Skeletal muscle satellite cell (primary cell): ENCODE measurements around the gene MAP3K5.
A peak's percentile ranks its signal among the peaks of the same experiment; 100 is the strongest.

ENCODE experiments used
- H3K27me3 ChIP-seq: 2 replicates; pipeline ENCODE4 v1.7.0; 2013; ENCODE audit warnings: low read length; ENCODE audit not compliant: control insufficient read depth, insufficient read depth
- H3K36me3 ChIP-seq: 2 replicates; pipeline ENCODE4 v1.7.0; 2013; ENCODE audit warnings: mild to moderate bottlenecking, control low read depth, low read length; ENCODE audit not compliant: insufficient read depth
- H3K4me1 ChIP-seq: 2 replicates; pipeline ENCODE4 v1.7.0; 2013; ENCODE audit warnings: low read length; ENCODE audit not compliant: control insufficient read depth, insufficient read depth
- H3K4me2 ChIP-seq: 2 replicates; pipeline ENCODE4 v1.7.0; 2013; ENCODE audit warnings: mild to moderate bottlenecking, low read length
- H3K4me3 ChIP-seq: 2 replicates; pipeline ENCODE4 v1.7.0; 2013; ENCODE audit warnings: low read length
- H3K9ac ChIP-seq: 2 replicates; pipeline ENCODE4 v1.7.0; 2013; ENCODE audit warnings: mild to moderate bottlenecking, low read depth, low read length, moderate library complexity
- H3K9me3 ChIP-seq: replicated peaks from 2 replicates; pipeline ENCODE4 v1.7.0; 2013; ENCODE audit warnings: mild to moderate bottlenecking, control low read depth, low read length

Gene MAP3K5

GRCh38 chr6:136728033-136728939 lies 64.0 kb downstream of the MAP3K5 start:
- Histone ChIP-seq H3K9ac (no peak overlapping the region), H3K4me1 (peaks cover 16% of the 10 kb centered on the region), H3K4me2 (no peak overlapping the region), H3K36me3 (no peaks in the 10 kb centered on the region), H3K27me3 (no peaks in the 10 kb centered on the region), H3K4me3 (no peak overlapping the region), H3K9me3 (no peaks in the 10 kb centered on the region)

- Histone ChIP-seq H3K9me3 (no peaks in the 10 kb centered on the region), H3K4me1 (peaks cover 16% of the 10 kb centered on the region), H3K9ac (no peak overlapping the region), H3K4me3 (no peak overlapping the region), H3K36me3 (no peaks in the 10 kb centered on the region), H3K4me2 (no peak overlapping the region), H3K27me3 (no peaks in the 10 kb centered on the region)
These were observed 65.3 kb downstream of the MAP3K5 start for GRCh38 chr6:136726837-136727557.

- Histone ChIP-seq H3K4me2 (no peak overlapping the region), H3K9ac (no peak overlapping the region), H3K4me1 (peaks cover 16% of the 10 kb centered on the region), H3K27me3 (no peaks in the 10 kb centered on the region), H3K4me3 (no peak overlapping the region), H3K9me3 (no peaks in the 10 kb centered on the region), H3K36me3 (peaks cover 3% of the 10 kb centered on the region)
These were observed 67.2 kb downstream of the MAP3K5 start for GRCh38 chr6:136725124-136725523.

DNA sequence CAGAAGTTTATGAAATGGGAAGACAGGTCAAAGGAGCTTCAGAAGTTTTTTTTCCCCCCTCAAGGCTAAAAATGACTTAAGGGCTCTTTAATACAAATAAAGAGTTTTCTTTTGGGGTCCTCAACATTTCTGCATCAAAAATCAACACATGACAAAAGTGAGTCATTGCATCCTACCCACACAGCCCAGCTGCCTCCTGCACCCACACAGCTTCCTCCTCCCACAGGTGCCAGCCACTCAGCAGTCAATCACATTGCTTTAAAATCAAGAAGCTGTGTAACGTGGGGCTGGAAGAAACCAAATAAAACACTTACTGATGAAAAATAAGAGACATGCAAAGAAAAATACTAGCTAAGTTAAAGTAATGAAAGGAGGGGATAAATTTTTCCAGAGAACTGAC lies 68.5 kb downstream of the MAP3K5 start:
- H3K9me3 ChIP-seq = no peaks in the 10 kb centered on the region
- H3K9ac ChIP-seq = no peak overlapping the region
- H3K4me3 ChIP-seq = no peak overlapping the region
- H3K36me3 ChIP-seq = peaks cover 8% of the 10 kb centered on the region
- peak overlapping the region; percentile 19 for H3K4me2 ChIP-seq
- peaks cover 10% of the 10 kb centered on the region for H3K4me1 ChIP-seq
- H3K27me3 ChIP-seq = no peaks in the 10 kb centered on the region

- H3K4me1 ChIP-seq = peaks cover 19% of the 10 kb centered on the region
- H3K4me3 ChIP-seq = no peak overlapping the region
- H3K27me3 ChIP-seq = no peaks in the 10 kb centered on the region
- H3K9ac ChIP-seq = no peak overlapping the region
- no peaks in the 10 kb centered on the region for H3K9me3 ChIP-seq
- peaks cover 8% of the 10 kb centered on the region for H3K36me3 ChIP-seq
- H3K4me2 ChIP-seq = no peak overlapping the region
These were observed 70.8 kb downstream of the MAP3K5 start for GRCh38 chr6:136721467-136721866.

DNA sequence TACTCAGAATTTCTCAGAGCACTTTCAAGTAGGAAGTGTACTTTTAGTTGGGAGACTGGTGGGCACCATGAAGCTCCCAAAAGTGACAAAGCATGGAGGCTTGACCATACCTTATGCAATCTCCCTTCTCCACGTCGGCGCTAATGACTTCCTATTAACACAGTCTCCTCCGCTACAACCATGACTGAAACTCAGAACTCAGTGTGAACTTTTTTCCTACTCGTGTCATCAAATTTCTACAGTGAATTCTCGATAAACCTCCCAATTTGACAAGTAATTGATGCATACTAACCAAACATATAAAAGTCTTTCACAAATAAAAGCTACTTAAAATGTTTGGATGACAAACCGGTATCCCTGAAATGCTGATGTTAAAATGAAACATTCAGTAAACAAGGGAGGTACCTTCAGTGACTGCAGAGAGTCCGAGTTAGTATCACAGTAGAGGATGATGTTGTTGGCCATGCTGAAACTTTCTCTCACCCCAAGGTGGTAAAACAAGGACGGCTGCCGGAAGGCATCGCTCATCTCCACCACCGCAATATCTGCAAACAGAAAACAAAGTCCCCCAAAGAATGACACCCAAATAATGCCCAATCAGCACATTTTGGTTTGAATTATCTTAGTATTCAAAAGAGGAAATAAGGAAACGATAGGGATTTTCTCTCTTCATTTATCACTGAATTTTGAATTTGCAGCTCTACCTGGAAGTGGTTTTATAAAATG lies 72.1 kb downstream of the MAP3K5 start:
- H3K9me3 ChIP-seq = no peaks in the 10 kb centered on the region
- H3K4me3 ChIP-seq = no peak overlapping the region
- H3K4me1 ChIP-seq = peaks cover 23% of the 10 kb centered on the region
- H3K9ac ChIP-seq = no peak overlapping the region
- no peak overlapping the region for H3K4me2 ChIP-seq
- peaks cover 8% of the 10 kb centered on the region for H3K36me3 ChIP-seq
- H3K27me3 ChIP-seq = no peaks in the 10 kb centered on the region

DNA sequence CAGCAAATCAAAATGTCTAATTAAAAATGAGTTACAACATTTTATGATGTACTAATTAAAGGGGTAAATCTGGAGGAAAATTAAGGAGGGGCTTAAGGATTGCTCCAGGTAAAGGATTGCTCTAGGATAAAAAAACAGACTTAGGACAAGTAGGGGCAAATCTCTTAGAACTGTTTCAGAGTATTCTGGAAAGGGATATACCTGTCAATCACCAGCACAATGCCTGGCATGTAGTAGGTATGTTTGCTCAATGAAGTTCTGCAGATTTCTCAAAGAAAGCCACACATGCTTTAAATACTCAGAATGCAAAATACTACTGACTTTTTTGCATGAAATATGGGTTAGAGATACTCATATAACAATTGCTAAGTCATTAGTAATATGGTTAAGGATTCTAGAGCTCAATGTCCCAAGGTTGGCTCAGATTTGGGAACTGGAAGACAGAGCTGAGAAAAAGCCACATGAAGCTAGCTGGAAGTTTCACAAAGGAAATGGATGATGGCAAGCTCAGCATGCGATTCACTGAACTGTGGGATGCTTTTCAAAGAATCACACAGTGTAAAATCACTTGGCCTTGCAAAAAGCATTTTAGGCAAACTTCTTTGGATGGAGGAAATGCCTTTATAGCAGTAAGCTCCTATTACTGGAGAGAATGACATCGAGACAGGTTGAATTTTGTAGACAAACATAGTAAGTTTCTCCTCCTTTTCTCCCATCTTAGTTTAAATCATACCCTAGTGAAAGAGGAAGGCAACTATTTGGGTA lies 72.8 kb downstream of the MAP3K5 start:
- H3K27me3 ChIP-seq = no peaks in the 10 kb centered on the region
- H3K36me3 ChIP-seq = peaks cover 8% of the 10 kb centered on the region
- H3K4me1 ChIP-seq = peaks cover 23% of the 10 kb centered on the region
- H3K4me2 ChIP-seq = no peak overlapping the region
- H3K9ac ChIP-seq = no peak overlapping the region
- no peak overlapping the region for H3K4me3 ChIP-seq
- H3K9me3 ChIP-seq = no peaks in the 10 kb centered on the region

GRCh38 chr6:136718476-136718875 lies 73.8 kb downstream of the MAP3K5 start:
- Histone ChIP-seq H3K9ac (no peak overlapping the region), H3K9me3 (no peaks in the 10 kb centered on the region), H3K4me3 (no peak overlapping the region), H3K27me3 (no peaks in the 10 kb centered on the region), H3K36me3 (peaks cover 8% of the 10 kb centered on the region), H3K4me1 (peaks cover 18% of the 10 kb centered on the region), H3K4me2 (no peak overlapping the region)

DNA sequence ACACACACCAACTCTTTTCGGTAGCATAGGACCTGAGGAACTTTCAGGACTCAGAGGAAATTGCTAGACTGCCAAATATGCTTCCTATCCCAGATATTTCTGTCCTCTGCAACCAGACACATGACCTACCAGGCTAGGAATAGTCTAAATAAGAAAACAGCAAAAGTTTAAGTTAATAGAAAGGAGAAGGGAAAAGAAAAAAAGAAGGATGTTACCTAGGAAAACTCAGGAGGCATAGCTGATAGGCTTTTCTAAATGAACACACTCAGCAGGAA lies 74.6 kb downstream of the MAP3K5 start:
- Histone ChIP-seq H3K4me3 (peak overlapping the region; percentile 50), H3K9me3 (no peaks in the 10 kb centered on the region), H3K27me3 (no peaks in the 10 kb centered on the region), H3K4me1 (peaks cover 18% of the 10 kb centered on the region), H3K36me3 (peaks cover 12% of the 10 kb centered on the region), H3K9ac (peak overlapping the region; percentile 67), H3K4me2 (peak overlapping the region; percentile 75)

DNA sequence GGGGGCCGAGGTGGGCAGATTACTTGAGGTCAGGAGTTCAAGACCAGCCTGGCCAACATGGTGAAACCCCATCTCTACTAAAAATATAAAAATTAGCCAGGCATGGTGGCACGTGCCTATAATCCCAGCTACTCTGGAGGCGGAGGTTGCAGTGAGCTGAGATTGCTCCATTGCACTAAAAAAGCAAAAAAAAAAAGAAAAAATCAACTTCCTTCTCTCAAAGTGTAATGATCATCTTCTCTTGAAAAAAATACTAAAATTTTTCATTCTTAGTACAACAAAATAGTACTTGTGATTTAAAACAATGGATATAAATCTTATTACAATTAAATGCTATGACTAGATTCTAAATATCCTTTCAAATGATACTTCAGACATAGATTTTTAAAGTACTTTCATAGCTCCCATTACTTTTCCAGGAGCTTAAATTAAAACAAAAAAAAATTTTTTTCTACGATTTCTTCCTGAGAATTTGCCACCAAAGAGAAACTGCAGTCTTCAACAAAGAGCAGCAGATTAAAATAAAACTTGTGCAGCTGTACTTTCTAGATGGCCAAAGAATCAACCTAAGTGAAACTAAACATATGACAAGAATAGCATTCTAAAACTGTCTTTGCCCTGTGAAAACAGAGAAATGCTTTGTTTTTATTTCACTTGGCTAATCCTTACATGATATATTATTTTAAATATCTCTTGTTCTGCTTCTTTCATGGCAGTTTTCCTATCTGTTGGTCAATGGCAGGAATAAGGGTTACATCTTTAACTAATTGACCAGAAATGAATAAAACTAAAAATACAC lies 75.2 kb downstream of the MAP3K5 start:
- Histone ChIP-seq H3K36me3 (peaks cover 12% of the 10 kb centered on the region), H3K4me1 (peaks cover 18% of the 10 kb centered on the region), H3K9ac (peak overlapping the region; percentile 67), H3K9me3 (no peaks in the 10 kb centered on the region), H3K4me3 (peak overlapping the region; percentile 50), H3K4me2 (peak overlapping the region; percentile 75), H3K27me3 (no peaks in the 10 kb centered on the region)
